ENCODE results near the gene FDXR. TPM values are rescaled to one million over a fixed set of nuclear protein-coding genes. Genes with fewer than 3 reads are reported as not detected.

Gene FDXR
- total RNA-seq, 1 experiment from 2014 or later: 29.7 TPM

GRCh38 chr17:74873874-74874614 is 1.2 kb upstream of the FDXR start:
- no TSS peak for BruUV-seq (replicated peaks)
- peak overlapping the region; percentile 82 for H3K27ac Mint-ChIP-seq (ENCODE audit: low read depth, unreplicated experiment)
- peaks cover 23% of the 10 kb centered on the region for H3K36me3 Mint-ChIP-seq (ENCODE audit: insufficient read depth, unreplicated experiment)
- no peaks in the 10 kb centered on the region for H3K9me3 Mint-ChIP-seq (ENCODE audit: unreplicated experiment)
- POLR2A ChIA-PET: interaction anchor here (0.6 to 2.6 kb wide), 26 partner anchors 8 to 1296 kb away, joined by 3 to 31 read pairs (median 5); partner anchors contain the start of genes CDR2L, MIF4GD, MRPL58 and NAT9
- H3K4me1 Mint-ChIP-seq (ENCODE audit: insufficient read depth, unreplicated experiment): peaks cover 34% of the 10 kb centered on the region
- H3K4me3 Mint-ChIP-seq (ENCODE audit: unreplicated experiment): peak overlapping the region; percentile 94
- intact Hi-C loops (cut with micrococcal nuclease): loop anchor here (2.0 to 5.0 kb wide), 2 partner anchors 71 to 328 kb away; no protein-coding TSS in a partner anchor
- CTCF ChIA-PET: interaction anchor here (0.7 to 2.8 kb wide), 3 partner anchors 9 to 298 kb away, joined by 3 to 10 read pairs (median 3); no protein-coding TSS in a partner anchor
- no peak for DNase-seq (ENCODE audit: unreplicated experiment)
- no peaks in the 10 kb centered on the region for H3K27me3 Mint-ChIP-seq (ENCODE audit: insufficient read depth, unreplicated experiment)
- TF ChIP-seq CTCF (IDR thresholded peaks at IDR 0.05; ENCODE audit: unreplicated experiment): no peak

DNA sequence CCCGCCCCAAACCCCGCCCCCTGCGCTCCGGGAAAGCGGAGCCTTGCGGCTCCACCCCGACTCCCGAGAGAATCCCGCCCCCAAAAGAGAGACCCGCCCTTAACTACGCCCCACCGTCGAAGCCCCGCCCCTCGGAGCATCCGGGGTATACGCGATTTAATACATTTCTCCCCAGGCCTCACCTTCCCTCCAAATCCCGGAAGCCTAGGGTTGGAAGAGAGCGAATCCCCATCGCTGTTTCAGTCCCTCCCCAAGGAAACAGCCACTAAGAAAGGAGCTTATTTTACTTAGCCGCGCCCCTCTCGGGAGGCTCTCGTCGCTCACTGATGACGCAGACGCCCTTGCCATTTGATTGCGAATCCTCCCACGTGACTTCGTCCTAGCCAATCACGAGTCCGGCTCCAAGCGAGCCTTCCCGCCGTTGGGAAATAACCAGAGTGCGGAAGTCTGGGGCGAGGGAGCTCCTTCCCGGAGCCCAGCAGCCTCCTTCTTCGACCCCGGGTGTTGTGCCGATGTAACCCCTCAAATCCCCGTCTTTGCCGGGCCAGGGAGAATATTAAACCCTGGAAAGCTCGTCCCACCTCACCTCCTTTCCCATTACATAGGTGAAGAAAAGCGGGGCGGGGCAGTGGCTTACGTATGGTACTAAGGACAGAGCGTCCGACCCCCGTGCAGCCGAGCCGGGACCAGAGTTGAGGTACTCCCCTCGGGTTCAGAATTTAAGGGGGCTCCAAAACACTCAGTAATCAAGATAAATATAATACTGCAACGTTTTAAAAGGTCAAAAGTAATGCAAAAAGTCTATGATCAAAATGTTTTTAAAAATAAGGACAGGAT is 461 bp upstream of the FDXR start:
- peaks cover 30% of the 10 kb centered on the region for H3K4me1 Mint-ChIP-seq (ENCODE audit: insufficient read depth, unreplicated experiment)
- H3K36me3 Mint-ChIP-seq (ENCODE audit: insufficient read depth, unreplicated experiment): peaks cover 23% of the 10 kb centered on the region
- ChIA-PET POLR2A (interaction anchor here (0.6 to 2.6 kb wide), 51 partner anchors 9 to 1297 kb away, joined by 3 to 31 read pairs (median 4); partner anchors contain the start of genes CDR2L, GGA3, MIF4GD and MRPL58), CTCF (interaction anchor here (0.6 to 1.3 kb wide), 3 partner anchors 10 to 299 kb away, joined by 3 to 5 read pairs (median 3); no protein-coding TSS in a partner anchor)
- peak; percentile 100 for DNase-seq (ENCODE audit: unreplicated experiment)
- intact Hi-C loops (cut with micrococcal nuclease): loop anchor here (2.0 to 5.0 kb wide), 2 partner anchors 72 to 329 kb away; no protein-coding TSS in a partner anchor
- peak overlapping the region; percentile 82 for H3K27ac Mint-ChIP-seq (ENCODE audit: low read depth, unreplicated experiment)
- H3K9me3 Mint-ChIP-seq (ENCODE audit: unreplicated experiment): no peaks in the 10 kb centered on the region
- no peaks in the 10 kb centered on the region for H3K27me3 Mint-ChIP-seq (ENCODE audit: insufficient read depth, unreplicated experiment)
- H3K4me3 Mint-ChIP-seq (ENCODE audit: unreplicated experiment): peak overlapping the region; percentile 94
- TF ChIP-seq CTCF (IDR thresholded peaks at IDR 0.05; ENCODE audit: unreplicated experiment): no peak
- TSS peak; percentile 97 for BruUV-seq (replicated peaks)

GRCh38 chr17:74871356-74872076 is 1.3 kb downstream of the FDXR start:
- H3K9me3 Mint-ChIP-seq (ENCODE audit: unreplicated experiment): no peaks in the 10 kb centered on the region
- peaks cover 27% of the 10 kb centered on the region for H3K36me3 Mint-ChIP-seq (ENCODE audit: insufficient read depth, unreplicated experiment)
- intact Hi-C loops (cut with micrococcal nuclease): loop anchor here (2.0 to 5.0 kb wide), 2 partner anchors 73 to 331 kb away; no protein-coding TSS in a partner anchor
- H3K4me1 Mint-ChIP-seq (ENCODE audit: insufficient read depth, unreplicated experiment): peaks cover 22% of the 10 kb centered on the region
- no peaks in the 10 kb centered on the region for H3K27me3 Mint-ChIP-seq (ENCODE audit: insufficient read depth, unreplicated experiment)
- no peak for TF ChIP-seq CTCF (IDR thresholded peaks at IDR 0.05; ENCODE audit: unreplicated experiment)
- CTCF ChIA-PET: interaction anchor here (0.6 to 1.5 kb wide), 3 partner anchors 17 to 89 kb away, joined by 3 to 7 read pairs (median 3); no protein-coding TSS in a partner anchor
- H3K4me3 Mint-ChIP-seq (ENCODE audit: unreplicated experiment): peak overlapping the region; percentile 94
- DNase-seq (ENCODE audit: unreplicated experiment): no peak
- H3K27ac Mint-ChIP-seq (ENCODE audit: low read depth, unreplicated experiment): peak overlapping the region; percentile 82
- no TSS peak for BruUV-seq (replicated peaks)
- POLR2A ChIA-PET: interaction anchor here (0.7 kb wide), 1 partner anchor 123 kb away, joined by 3 read pairs; no protein-coding TSS in a partner anchor

All from MCF 10A (cell line).